RWPE2 (cell line): ENCODE results near the gene SMAD6.

Source experiments
- ATAC-seq: fragments of 200-7000 bp; cut with Tn5 transposase; 3 replicates; pipeline ENCODE4 v1.9.1; 2021; ENCODE audit warnings: low read depth
- DNase-seq: peaks from one replicate; pipeline ENCODE4 v3.0.0-alpha.2; 2020; ENCODE audit warnings: low spot score
- H3K27ac ChIP-seq: fragments of 450-650 bp; 2 replicates; pipeline ENCODE4 v1.5.1; 2017; ENCODE audit warnings: mild to moderate bottlenecking; ENCODE audit not compliant: poor library complexity, severe bottlenecking
- H3K27me3 ChIP-seq: fragments of 250-450 bp; sonication (Bioruptor Pico); 2 replicates; pipeline ENCODE4 v1.5.1; 2021; ENCODE audit warnings: mild to moderate bottlenecking, moderate library complexity; ENCODE audit not compliant: insufficient read depth, poor library complexity, severe bottlenecking
- H3K36me3 ChIP-seq: fragments of 250-450 bp; sonication (Bioruptor Pico); 2 replicates; pipeline ENCODE4 v1.5.1; 2020; ENCODE audit warnings: low read depth, mild to moderate bottlenecking, moderate library complexity
- H3K4me1 ChIP-seq: fragments of 250-450 bp; sonication (Bioruptor Pico); 2 replicates; pipeline ENCODE4 v1.5.1; 2021; ENCODE audit warnings: mild to moderate bottlenecking, moderate library complexity; ENCODE audit not compliant: insufficient read depth, poor library complexity, severe bottlenecking
- H3K4me3 ChIP-seq: fragments of 250-450 bp; sonication (Bioruptor Pico); 2 replicates; pipeline ENCODE4 v1.5.1; 2021; ENCODE audit warnings: mild to moderate bottlenecking, moderate library complexity; ENCODE audit not compliant: severe bottlenecking
- H3K9me3 ChIP-seq: fragments of 250-450 bp; sonication (Bioruptor Pico); 2 replicates; pipeline ENCODE4 v1.5.1; 2021; ENCODE audit warnings: mild to moderate bottlenecking, moderate library complexity; ENCODE audit not compliant: severe bottlenecking
- TF ChIP-seq, protein P1 (sequence below): fragments of 450-650 bp; IDR thresholded peaks from one replicate; pipeline ENCODE4 v1.5.1; 2017; ENCODE audit warnings: mild to moderate bottlenecking, moderate library complexity; ENCODE audit not compliant: poor library complexity, severe bottlenecking

The SMAD6 gene

DNA sequence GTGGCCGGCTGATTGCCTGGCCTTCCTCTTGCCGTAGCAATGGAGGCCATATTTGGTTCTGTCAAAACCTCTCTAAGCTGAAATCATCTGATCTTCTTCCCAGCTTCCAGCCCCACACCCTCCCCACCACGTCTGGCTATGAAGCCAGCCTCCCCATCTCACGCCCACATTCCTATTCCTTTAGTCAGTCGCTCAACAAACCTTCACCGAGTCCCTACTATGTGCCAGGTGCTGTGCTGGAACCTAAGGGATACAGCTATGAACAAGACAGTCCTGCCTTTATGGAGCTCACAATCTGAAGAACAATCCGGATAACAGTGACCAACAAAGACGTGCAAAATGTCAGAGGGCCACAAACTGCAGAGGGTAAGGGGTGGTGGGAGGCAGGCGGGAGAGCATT is 31.9 kb upstream of the SMAD6 start:
- H3K27ac ChIP-seq: no peak overlapping the region

GRCh38 chr15:66670762-66671580 is 31.1 kb upstream of the SMAD6 start:
- DNase-seq (peak; percentile 96), ATAC-seq (peak; percentile 95)
- TF ChIP-seq, protein P1, sequence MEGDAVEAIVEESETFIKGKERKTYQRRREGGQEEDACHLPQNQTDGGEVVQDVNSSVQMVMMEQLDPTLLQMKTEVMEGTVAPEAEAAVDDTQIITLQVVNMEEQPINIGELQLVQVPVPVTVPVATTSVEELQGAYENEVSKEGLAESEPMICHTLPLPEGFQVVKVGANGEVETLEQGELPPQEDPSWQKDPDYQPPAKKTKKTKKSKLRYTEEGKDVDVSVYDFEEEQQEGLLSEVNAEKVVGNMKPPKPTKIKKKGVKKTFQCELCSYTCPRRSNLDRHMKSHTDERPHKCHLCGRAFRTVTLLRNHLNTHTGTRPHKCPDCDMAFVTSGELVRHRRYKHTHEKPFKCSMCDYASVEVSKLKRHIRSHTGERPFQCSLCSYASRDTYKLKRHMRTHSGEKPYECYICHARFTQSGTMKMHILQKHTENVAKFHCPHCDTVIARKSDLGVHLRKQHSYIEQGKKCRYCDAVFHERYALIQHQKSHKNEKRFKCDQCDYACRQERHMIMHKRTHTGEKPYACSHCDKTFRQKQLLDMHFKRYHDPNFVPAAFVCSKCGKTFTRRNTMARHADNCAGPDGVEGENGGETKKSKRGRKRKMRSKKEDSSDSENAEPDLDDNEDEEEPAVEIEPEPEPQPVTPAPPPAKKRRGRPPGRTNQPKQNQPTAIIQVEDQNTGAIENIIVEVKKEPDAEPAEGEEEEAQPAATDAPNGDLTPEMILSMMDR: no peak
- Histone ChIP-seq H3K27ac (no peak overlapping the region), H3K36me3 (no peaks in the 10 kb centered on the region), H3K27me3 (no peaks in the 10 kb centered on the region), H3K4me1 (peaks cover 6% of the 10 kb centered on the region), H3K4me3 (no peak overlapping the region), H3K9me3 (no peaks in the 10 kb centered on the region)

More for the DNA sequence above, 31.9 kb upstream of the SMAD6 start:
- Histone ChIP-seq H3K4me1 (peaks cover 6% of the 10 kb centered on the region), H3K4me3 (no peak overlapping the region), H3K36me3 (no peaks in the 10 kb centered on the region), H3K27me3 (no peaks in the 10 kb centered on the region), H3K9me3 (no peaks in the 10 kb centered on the region)
- TF ChIP-seq, protein P1: no peak
- no peak for DNase-seq
- no peak for ATAC-seq

DNA sequence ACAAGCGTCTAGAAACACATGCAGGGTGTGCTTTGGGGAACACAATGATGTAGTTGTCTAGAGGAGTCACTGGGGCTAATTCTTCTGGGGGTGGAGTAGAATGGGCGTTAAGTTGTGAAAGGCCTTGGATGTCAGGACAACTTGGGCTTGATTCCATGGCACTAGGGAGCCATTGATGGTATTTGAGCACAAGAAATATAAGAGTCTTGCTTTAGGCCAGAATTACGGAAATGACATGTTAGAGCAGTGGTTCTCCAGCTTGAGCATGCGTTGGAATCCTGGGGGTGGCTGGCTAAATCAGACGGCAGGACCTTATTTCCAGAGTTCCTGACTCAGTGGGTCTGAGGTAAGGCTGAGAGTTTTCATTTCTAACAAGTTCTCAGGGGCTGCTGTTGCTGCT is 29.2 kb upstream of the SMAD6 start:
- Histone ChIP-seq H3K9me3 (no peaks in the 10 kb centered on the region), H3K27me3 (no peaks in the 10 kb centered on the region), H3K4me1 (peaks cover 6% of the 10 kb centered on the region), H3K36me3 (no peaks in the 10 kb centered on the region), H3K4me3 (no peak overlapping the region), H3K27ac (no peak overlapping the region)
- ATAC-seq: no peak
- DNase-seq: no peak
- TF ChIP-seq, protein P1: no peak

- H3K27ac ChIP-seq: no peak overlapping the region
These were observed 28.4 kb upstream of the SMAD6 start for GRCh38 chr15:66673410-66674322.

More at GRCh38 chr15:66673410-66674322, 28.4 kb upstream of the SMAD6 start:
- no peak for DNase-seq
- no peak overlapping the region for H3K4me3 ChIP-seq
- H3K9me3 ChIP-seq: no peaks in the 10 kb centered on the region
- peak; percentile 26; the same call in 2 of the 3 replicates for ATAC-seq
- H3K27me3 ChIP-seq: no peaks in the 10 kb centered on the region
- no peaks in the 10 kb centered on the region for H3K36me3 ChIP-seq
- H3K4me1 ChIP-seq: peaks cover 6% of the 10 kb centered on the region
- TF ChIP-seq, protein P1: no peak
